ENCODE results near the gene KIF11. TPM values are rescaled to one million over a fixed set of nuclear protein-coding genes. Genes with fewer than 3 reads are reported as not detected.

The KIF11 gene
- total and polyA plus RNA-seq, 2 donors (not counting 3 experiments of a cell fraction or from before 2014, with no cell fraction given): 7.3 to 42.6 TPM

GRCh38 chr10:92571649-92572048 is 21.3 kb upstream of the KIF11 start:
- H3K9ac ChIP-seq (replicated peaks; ENCODE audit: extremely low read depth, insufficient read depth, low read length): no peak overlapping the region
- CTCF ChIA-PET: interaction anchor here (1.3 to 7.9 kb wide), 4 partner anchors 19 to 60 kb away, joined by 3 to 182 read pairs (median 5); no protein-coding TSS in a partner anchor

More at GRCh38 chr10:92571649-92572048, 21.3 kb upstream of the KIF11 start:
- Histone ChIP-seq H3K4me3 (replicated peaks in 1 of 3; ENCODE audit: insufficient read depth in 1 of 3, low read depth in 1 of 3, low read length in 3 of 3) (peak overlapping the region in 1 of 3 experiments; percentile 84), H2AFZ (ENCODE audit: low read depth, low read length) (no peak overlapping the region), H3K27ac (ENCODE audit: insufficient read depth, low read depth, low read length) (no peak overlapping the region), H3K9me3 (replicated peaks; ENCODE audit: control insufficient read depth, insufficient read depth, low read length) (no peaks in the 10 kb centered on the region), H3K4me2 (ENCODE audit: insufficient read depth, low read length) (peak overlapping the region; percentile 95), H3K79me2 (ENCODE audit: control insufficient read depth, insufficient read depth, low read length) (peaks cover 51% of the 10 kb centered on the region), H3K9me1 (replicated peaks; ENCODE audit: control insufficient read depth, extremely low read depth, insufficient read depth, low read length) (no peaks in the 10 kb centered on the region), H3K27me3 (ENCODE audit: control insufficient read depth in 2 of 2, insufficient read depth in 2 of 2, low read length in 2 of 2) (no peaks in the 10 kb centered on the region), H3K36me3 (ENCODE audit: control insufficient read depth in 2 of 2, extremely low read depth in 1 of 2, insufficient read depth in 2 of 2, low read length in 2 of 2) (peaks cover 0 to 2% of the 10 kb centered on the region in 2 experiments), H3K4me1 (ENCODE audit: control insufficient read depth, extremely low read depth, insufficient read depth, low read length) (peaks cover 22% of the 10 kb centered on the region), H4K20me1 (replicated peaks; ENCODE audit: control insufficient read depth, extremely low read depth, insufficient read depth, low read length) (no peaks in the 10 kb centered on the region)
- TF ChIP-seq EZH2 (IDR thresholded peaks at IDR 0.05; ENCODE audit: borderline replicate concordance, low read depth, low read length, severe bottlenecking): no peak
- no peak for TF ChIP-seq MYC (IDR thresholded peaks at IDR 0.05; ENCODE audit: low read depth, low read length)
- no peak for TF ChIP-seq CTCF (IDR thresholded peaks at IDR 0.05; ENCODE audit: extremely low read depth in 1 of 2, insufficient read depth in 1 of 2, low read depth in 1 of 2, low read length in 2 of 2)
- TF ChIP-seq POLR2AphosphoS5 (IDR thresholded peaks at IDR 0.05; ENCODE audit: insufficient read depth, low read depth, low read length): no peak
- no peak for TF ChIP-seq GATA2 (IDR thresholded peaks at IDR 0.05; ENCODE audit: insufficient read depth, insufficient read length, low read depth, low read length)
- no TSS peak for BruUV-seq (replicated peaks)
- POLR2A ChIA-PET: no interaction called here
- dilution Hi-C loops (cut with MboI; ENCODE audit: extremely low pct_ligation_motif_present, low sequenced_read_pairs) (no loop called here), intact Hi-C loops (cut with micrococcal nuclease) (loop anchor here (5.0 to 10.0 kb wide), 2 partner anchors 261 to 487 kb away; no protein-coding TSS in a partner anchor)
- peak; percentile 64 for FAIRE-seq
- DNase-seq (ENCODE audit: low read depth, low spot score): no peak

Measured in endothelial cell of umbilical vein (primary cell).